ENCODE results near the gene RASL10A.
A peak's percentile ranks its signal among the peaks of the same experiment; 100 is the strongest.

RASL10A gene

DNA sequence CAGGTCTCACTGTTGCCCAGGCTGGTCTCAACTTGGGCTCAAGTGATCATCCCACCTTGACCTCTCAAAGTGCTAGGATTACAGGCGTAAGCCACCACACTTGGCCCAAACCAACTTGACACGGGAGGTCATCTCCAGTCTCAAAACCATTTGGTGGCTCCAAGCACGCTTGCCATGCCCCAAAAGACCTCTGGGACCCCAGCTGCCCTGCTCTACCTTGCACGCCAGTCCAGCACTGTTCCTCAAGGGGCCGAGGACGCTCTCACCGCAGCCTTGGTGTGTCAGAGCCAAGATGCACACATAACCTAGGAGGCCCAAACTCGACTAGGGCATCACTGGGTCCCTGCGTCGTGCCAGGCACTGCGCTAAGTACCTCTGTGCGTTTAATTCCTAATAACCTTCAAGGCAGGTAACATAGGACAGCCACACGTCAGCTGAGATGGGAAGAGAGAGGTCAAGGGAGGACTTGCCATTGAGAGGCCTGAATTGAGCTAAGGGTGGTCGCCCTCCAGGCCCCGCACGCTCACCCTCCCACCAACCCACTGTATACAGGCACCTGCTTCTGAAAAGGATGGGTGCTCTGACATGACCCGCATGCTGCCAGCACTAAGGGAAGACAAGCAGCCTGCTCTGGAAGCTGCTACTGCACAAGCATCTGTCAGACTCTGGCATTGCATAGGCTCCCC, 13.6 kb downstream of the RASL10A start:
- no peak for DNase-seq

- DNase-seq, result peak; percentile 37
These were observed 14.5 kb downstream of the RASL10A start for GRCh38 chr22:29300807-29301601.

- DNase-seq, result no peak
These were observed 15.1 kb downstream of the RASL10A start for GRCh38 chr22:29300467-29300806.

- no peak for DNase-seq
These were observed 16.2 kb downstream of the RASL10A start for GRCh38 chr22:29299136-29299900.

GRCh38 chr22:29298641-29299040, 16.9 kb downstream of the RASL10A start:
- DNase-seq, result no peak

DNA sequence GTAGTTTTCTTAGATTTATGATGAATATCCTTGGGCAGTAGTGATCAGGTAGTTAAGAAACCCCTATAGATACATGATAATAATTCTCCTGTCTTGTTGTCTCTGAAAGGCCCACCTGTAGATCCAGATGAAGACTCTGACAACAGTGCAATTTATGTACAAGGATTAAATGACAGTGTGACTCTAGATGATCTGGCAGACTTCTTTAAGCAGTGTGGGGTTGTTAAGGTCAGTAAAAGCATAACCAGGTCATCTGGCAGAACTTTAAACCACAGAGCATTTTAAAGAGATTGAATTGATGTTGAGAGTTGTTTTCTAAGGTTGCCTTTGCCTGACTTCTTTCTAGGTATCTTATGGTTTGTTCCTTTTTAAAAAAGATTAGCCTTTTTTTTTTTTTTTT, 23.1 kb downstream of the RASL10A start:
- DNase-seq, result no peak

- no peak for DNase-seq
These were observed 24.3 kb downstream of the RASL10A start for GRCh38 chr22:29291215-29291614.

GRCh38 chr22:29290061-29290460, 25.4 kb downstream of the RASL10A start:
- DNase-seq, result no peak

DNA sequence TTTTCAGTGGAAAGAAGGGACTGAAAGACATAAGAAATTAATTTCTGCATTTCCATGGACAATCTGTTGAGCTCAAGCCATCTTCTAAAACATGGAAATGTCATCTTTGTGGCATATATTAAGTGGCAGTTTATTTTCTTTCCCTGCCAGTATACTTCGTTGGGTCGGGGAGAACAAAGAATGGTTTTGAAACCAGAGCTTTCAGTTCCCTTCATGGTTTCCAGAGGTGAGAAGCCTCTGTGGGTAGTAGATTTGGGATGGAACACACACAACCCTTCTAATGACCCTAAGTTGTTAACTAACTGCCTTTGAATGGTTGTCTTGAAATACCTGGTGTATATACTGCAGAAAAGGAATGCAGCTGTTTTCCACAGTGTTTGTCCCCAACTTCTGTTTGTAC, 26.7 kb downstream of the RASL10A start:
- DNase-seq, result no peak

DNA sequence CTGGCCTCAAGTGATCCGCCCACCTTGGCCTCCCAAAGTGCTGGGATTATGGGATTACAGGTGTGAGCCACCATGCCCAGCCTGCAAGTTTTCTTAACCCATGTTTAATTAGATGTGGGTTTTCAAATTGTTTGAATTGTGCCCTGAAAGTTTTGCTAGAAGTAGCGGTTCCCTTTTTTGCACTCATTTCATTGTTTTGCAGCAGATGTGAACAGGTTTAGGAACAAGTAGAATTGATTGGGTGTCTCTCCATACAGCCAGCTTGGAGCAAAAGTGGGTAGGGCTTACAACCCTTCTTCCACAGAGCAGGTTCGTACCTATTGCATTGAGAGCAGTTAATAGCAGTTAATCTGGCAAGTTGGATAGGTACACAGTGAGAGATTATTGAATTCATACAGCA, 31.3 kb downstream of the RASL10A start:
- DNase-seq, result no peak

DNA sequence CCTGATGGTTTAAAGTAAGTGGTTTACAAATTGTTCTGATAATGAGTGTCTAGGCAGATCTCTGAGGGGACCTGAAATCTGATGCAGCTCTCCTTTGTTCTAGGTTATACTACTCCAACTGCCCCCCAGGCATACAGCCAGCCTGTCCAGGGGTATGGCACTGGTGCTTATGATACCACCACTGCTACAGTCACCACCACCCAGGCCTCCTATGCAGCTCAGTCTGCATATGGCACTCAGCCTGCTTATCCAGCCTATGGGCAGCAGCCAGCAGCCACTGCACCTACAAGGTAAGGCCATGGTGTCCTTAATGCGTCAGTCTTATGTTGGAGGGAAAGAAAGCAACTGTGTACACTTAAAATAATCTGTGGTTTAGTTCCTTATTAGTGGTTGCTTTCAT, 37.6 kb downstream of the RASL10A start:
- DNase-seq, result no peak

DNA sequence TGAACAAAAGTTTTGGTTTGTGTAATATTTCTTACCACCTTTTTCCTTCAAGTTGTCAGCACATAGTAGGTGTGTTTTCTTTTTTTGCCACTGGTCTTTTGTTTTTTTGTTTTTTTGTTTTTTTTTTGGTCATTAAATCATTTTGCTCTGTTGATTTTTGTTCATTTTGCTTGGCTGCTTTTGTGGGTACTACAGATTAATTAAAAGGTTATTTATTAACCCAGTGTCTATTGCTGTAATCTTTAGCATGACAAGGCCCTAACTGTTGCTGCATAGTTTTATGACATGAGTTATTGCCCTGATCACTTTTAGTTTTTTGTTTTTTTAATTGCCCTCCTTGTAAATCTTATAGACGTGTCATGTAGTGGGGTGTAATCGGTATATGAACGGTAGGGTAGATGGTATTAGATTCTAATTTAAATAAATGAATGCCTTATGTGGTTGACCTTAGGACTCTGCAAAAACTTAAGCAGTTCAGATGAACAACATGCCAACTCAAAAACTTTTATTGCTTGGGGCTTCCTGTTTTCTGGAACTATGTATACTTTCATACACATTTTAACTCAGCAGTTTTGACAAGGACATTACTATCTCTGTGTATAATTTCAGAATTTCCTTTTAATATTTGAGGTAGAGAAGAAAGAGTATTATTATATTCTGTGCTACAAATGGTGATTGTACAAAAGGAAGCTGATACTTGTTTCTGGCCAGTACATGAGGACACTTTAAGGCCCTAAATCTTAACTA, 39.5 kb downstream of the RASL10A start:
- DNase-seq, result no peak

GRCh38 chr22:29275167-29275566, 40.3 kb downstream of the RASL10A start:
- DNase-seq, result no peak

DNA sequence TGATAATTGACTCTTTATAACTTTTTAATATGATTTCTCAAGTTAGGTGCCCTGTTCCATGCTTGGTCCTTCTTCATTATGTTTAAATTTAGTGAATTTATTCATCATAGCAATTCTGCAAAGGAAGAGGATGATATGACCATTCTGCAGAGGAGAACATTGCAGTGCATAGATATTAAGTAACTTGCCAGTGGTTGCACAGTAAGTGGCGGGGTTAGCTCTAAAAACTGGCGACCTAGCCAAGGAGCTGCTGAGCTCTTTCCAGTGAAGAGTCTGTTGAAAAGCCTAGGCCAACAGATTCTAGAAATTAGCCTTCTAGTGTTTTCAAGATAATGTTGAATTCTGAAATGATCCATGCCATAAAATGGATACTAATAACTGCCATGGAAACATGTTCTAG, 42.9 kb downstream of the RASL10A start:
- no peak for DNase-seq

GRCh38 chr22:29270475-29271271, 44.8 kb downstream of the RASL10A start:
- DNase-seq, result peak; percentile 94

GRCh38 chr22:29269731-29270474, 45.6 kb downstream of the RASL10A start:
- peak; percentile 52 for DNase-seq

GRCh38 chr22:29269230-29269604, 46.3 kb downstream of the RASL10A start:
- DNase-seq, result peak; percentile 45

- peak; percentile 61 for DNase-seq
These were observed 46.8 kb downstream of the RASL10A start for GRCh38 chr22:29268511-29269229.

- peak; percentile 98 for DNase-seq
These were observed 47.5 kb downstream of the RASL10A start, which contains the start of the genes EWSR1 and RHBDD3 for GRCh38 chr22:29267858-29268510. TSS of gene EWSR1 (plus strand) at chr22:29268268. CDS start at chr22:29268337, 69 bp downstream. TSS of gene RHBDD3 (minus strand) at chr22:29267981. CDS start at chr22:29265626, 2,355 bp downstream.

- no peak for DNase-seq
These were observed 48.0 kb downstream of the RASL10A start for GRCh38 chr22:29267462-29267857.
